H1 (cell line): Measurements from ENCODE around the gene HIPK3. TPM values are rescaled to one million over a fixed set of nuclear protein-coding genes. Genes with fewer than 3 reads are reported as not detected.

Source experiments
- CTCF ChIA-PET: fragments of 300-600 bp; sonication (Branson Sonifier 250); formaldehyde crosslinking; loops from one replicate; lab custom pipeline; 2021; ENCODE audit not compliant: partially characterized antibody; lab: Charles Lee
- POLR2A ChIA-PET: fragments of 300-600 bp; sonication (Branson Sonifier 250); formaldehyde crosslinking; loops from one replicate; lab custom pipeline; 2021; ENCODE audit warnings: inconsistent platforms; ENCODE audit not compliant: partially characterized antibody; lab: Charles Lee
- DNase-seq, 2 experiments: peaks; one replicate each; pipeline versions ENCODE4 v3.0.0 to v3.0.0-alpha.2; 2010 to 2022; ENCODE audit warnings: low spot score in 2 of 2, low read depth in 1 of 2, mixed read lengths in 1 of 2
- FAIRE-seq: peaks from 2 replicates; lab custom pipeline; 2011; peaks lifted over from hg19 to GRCh38; lab: Jason Lieb, UNC
- H2AFZ ChIP-seq: 2 replicates; pipeline ENCODE4 v1.8.1; 2012; ENCODE audit warnings: low read length, inconsistent platforms
- H2AK5ac ChIP-seq: 2 replicates; pipeline ENCODE4 v1.6.1; 2013; ENCODE audit warnings: low read depth, low read length
- H2BK120ac ChIP-seq: replicated peaks from 2 replicates; pipeline ENCODE3; 2013; ENCODE audit warnings: low read depth, low read length, inconsistent platforms
- H2BK12ac ChIP-seq: 2 replicates; pipeline ENCODE4 v1.6.1; 2013; ENCODE audit warnings: low read depth, low read length
- H2BK15ac ChIP-seq: 2 replicates; pipeline ENCODE4 v1.6.1; 2013; ENCODE audit warnings: low read length
- H2BK20ac ChIP-seq: 2 replicates; pipeline ENCODE4 v1.6.1; 2013; ENCODE audit warnings: low read length
- H2BK5ac ChIP-seq: 2 replicates; pipeline ENCODE4 v1.6.1; 2013; ENCODE audit warnings: low read depth, low read length
- H3K14ac ChIP-seq: 2 replicates; pipeline ENCODE4 v1.6.1; 2013; ENCODE audit warnings: inconsistent platforms; ENCODE audit not compliant: insufficient read length
- H3K18ac ChIP-seq: 2 replicates; pipeline ENCODE4 v1.6.1; 2013; ENCODE audit warnings: low read length; ENCODE audit errors: extremely low read depth
- H3K23ac ChIP-seq: 2 replicates; pipeline ENCODE4 v1.6.1; 2013; ENCODE audit warnings: inconsistent platforms; ENCODE audit not compliant: insufficient read length
- H3K23me2 ChIP-seq: 2 replicates; pipeline ENCODE4 v1.6.1; 2013; ENCODE audit warnings: low read depth, low read length
- H3K27ac ChIP-seq: 2 replicates; pipeline ENCODE4 v1.6.1; 2011; ENCODE audit warnings: low read depth, low read length, inconsistent platforms
- H3K27me3 ChIP-seq, 4 experiments: replicated peaks in 1 of 4; 1 replicate in 1 of 4; 2 replicates in 3 of 4; pipeline versions ENCODE4 v1.6.1 to v1.8.1; 2011 to 2013; ENCODE audit warnings: low read length in 3 of 4, mild to moderate bottlenecking in 3 of 4, inconsistent platforms in 2 of 4, mixed read lengths in 2 of 4, moderate library complexity in 1 of 4; ENCODE audit not compliant: control insufficient read depth in 3 of 4, insufficient read depth in 3 of 4; ENCODE audit errors: extremely low read depth in 1 of 4
- H3K36me3 ChIP-seq, 4 experiments: 2 replicates each; pipeline versions ENCODE4 v1.6.1 to v1.8.1; 2011 to 2013; ENCODE audit warnings: mild to moderate bottlenecking in 4 of 4, low read length in 3 of 4, moderate library complexity in 2 of 4, control low read depth in 1 of 4, inconsistent platforms in 1 of 4; ENCODE audit not compliant: insufficient read depth in 4 of 4, control insufficient read depth in 2 of 4
- H3K4ac ChIP-seq: replicated peaks from 2 replicates; pipeline ENCODE3; 2013; ENCODE audit warnings: low read length, low read depth, mixed read lengths, inconsistent platforms; ENCODE audit not compliant: insufficient read length
- H3K4me1 ChIP-seq, 4 experiments: replicated peaks in 1 of 4; 1 replicate in 1 of 4; 2 replicates in 3 of 4; pipeline versions ENCODE4 v1.6.1 to v1.8.1; 2011 to 2013; ENCODE audit warnings: low read length in 3 of 4, inconsistent platforms in 2 of 4, mixed read lengths in 1 of 4; ENCODE audit not compliant: insufficient read depth in 4 of 4, control insufficient read depth in 3 of 4
- H3K4me2 ChIP-seq, 2 experiments: 2 replicates each; pipeline versions ENCODE4 v1.6.1 to v1.8.1; 2011 to 2013; ENCODE audit warnings: low read depth in 2 of 2, low read length in 2 of 2, control low read depth in 1 of 2, inconsistent platforms in 1 of 2, mild to moderate bottlenecking in 1 of 2; ENCODE audit not compliant: insufficient read depth in 1 of 2
- H3K4me3 ChIP-seq, 4 experiments: fragments of 200-600, 300-600 bp in 1 of 4; sonication (generic), shearing (Covaris generic), sonication (Bioruptor Twin) in 1 of 4; 2 replicates each; pipeline versions ENCODE4 v1.5.1 to v1.8.1; 2011 to 2016; ENCODE audit warnings: low read length in 4 of 4, low read depth in 3 of 4, control low read depth in 2 of 4, inconsistent platforms in 2 of 4, mild to moderate bottlenecking in 2 of 4, mixed read lengths in 1 of 4, moderate library complexity in 1 of 4; ENCODE audit not compliant: insufficient read depth in 2 of 4; ENCODE audit errors: extremely low read depth in 1 of 4
- H3K56ac ChIP-seq: replicated peaks from 2 replicates; pipeline ENCODE3; 2013; ENCODE audit warnings: low read depth, mild to moderate bottlenecking, mixed read lengths, low read length, inconsistent platforms; ENCODE audit not compliant: insufficient read length
- H3K79me1 ChIP-seq: 2 replicates; pipeline ENCODE4 v1.6.1; 2013; ENCODE audit warnings: low read depth, low read length, control low read depth
- H3K79me2 ChIP-seq, 2 experiments: 2 replicates each; pipeline versions ENCODE4 v1.6.1 to v1.8.1; 2012 to 2013; ENCODE audit warnings: low read length in 2 of 2, mild to moderate bottlenecking in 2 of 2, inconsistent platforms in 1 of 2; ENCODE audit not compliant: insufficient read depth in 2 of 2, control insufficient read depth in 1 of 2
- H3K9ac ChIP-seq, 4 experiments: replicated peaks in 1 of 4; 1 replicate in 1 of 4; 2 replicates in 3 of 4; pipeline versions ENCODE4 v1.6.1 to v1.8.1; 2011 to 2013; ENCODE audit warnings: low read depth in 3 of 4, low read length in 3 of 4, control low read depth in 2 of 4, mild to moderate bottlenecking in 2 of 4, moderate library complexity in 2 of 4, inconsistent platforms in 1 of 4; ENCODE audit errors: extremely low read depth in 1 of 4
- H3K9me3 ChIP-seq, 2 experiments: 2 replicates each; pipeline versions ENCODE4 v1.6.1 to v1.8.1; 2012 to 2013; ENCODE audit warnings: mild to moderate bottlenecking in 2 of 2, moderate library complexity in 2 of 2, control low read depth in 1 of 2, inconsistent platforms in 1 of 2, low read depth in 1 of 2, low read length in 1 of 2, mixed read lengths in 1 of 2; ENCODE audit not compliant: insufficient read depth in 2 of 2
- H4K20me1 ChIP-seq, 2 experiments: replicated peaks in 1 of 2; 2 replicates each; pipeline versions ENCODE3 to v1.8.1; 2011 to 2013; ENCODE audit warnings: inconsistent platforms in 2 of 2, low read length in 2 of 2, mild to moderate bottlenecking in 1 of 2; ENCODE audit not compliant: insufficient read depth in 2 of 2, control insufficient read depth in 1 of 2
- H4K5ac ChIP-seq: 2 replicates; pipeline ENCODE4 v1.6.1; 2013; ENCODE audit warnings: low read length, low read depth, mixed read lengths, inconsistent platforms; ENCODE audit not compliant: insufficient read length
- H4K8ac ChIP-seq: 2 replicates; pipeline ENCODE4 v1.8.0; 2013; ENCODE audit warnings: mild to moderate bottlenecking, moderate library complexity, low read length, inconsistent platforms; ENCODE audit not compliant: insufficient read depth; ENCODE audit errors: extremely low read depth
- H4K91ac ChIP-seq: replicated peaks from 2 replicates; pipeline ENCODE3; 2013; ENCODE audit warnings: low read length, mixed read lengths, inconsistent platforms; ENCODE audit not compliant: insufficient read length
- FOSL1 ChIP-seq: IDR thresholded peaks from 2 replicates; pipeline ENCODE4 v1.6.1; 2011; ENCODE audit warnings: mild to moderate bottlenecking, low read depth, low read length, moderate library complexity; ENCODE audit not compliant: insufficient read depth
- HDAC2 ChIP-seq, 2 experiments: fragments of 300-600 bp in 1 of 2; sonication (generic) in 1 of 2; IDR thresholded peaks; 2 replicates each; pipeline ENCODE4 v1.6.1; 2011 to 2012; ENCODE audit warnings: low read depth in 2 of 2, low read length in 2 of 2, mild to moderate bottlenecking in 2 of 2, moderate library complexity in 2 of 2, borderline replicate concordance in 1 of 2, inconsistent platforms in 1 of 2
- JUND ChIP-seq: IDR thresholded peaks from 2 replicates; pipeline ENCODE4 v1.6.1; 2011; ENCODE audit warnings: mild to moderate bottlenecking, improper control_type of control experiment, low read length
- KDM1A ChIP-seq: fragments of 200-600, 300-600 bp; sonication (generic); IDR thresholded peaks from 2 replicates; pipeline ENCODE4 v1.7.1; 2016; ENCODE audit warnings: mild to moderate bottlenecking, low read length, borderline replicate concordance
- KDM5A ChIP-seq: fragments of 200-600 bp; IDR thresholded peaks from 2 replicates; pipeline ENCODE4 v1.7.1; 2012; ENCODE audit warnings: mild to moderate bottlenecking, low read length, inconsistent platforms, mixed read lengths
- RBBP5 ChIP-seq: IDR thresholded peaks from 2 replicates; pipeline ENCODE4 v1.7.1; 2012; ENCODE audit warnings: low read depth, mild to moderate bottlenecking, inconsistent platforms, low read length, moderate library complexity, borderline replicate concordance
- RFX5 ChIP-seq: IDR thresholded peaks from 2 replicates; pipeline ENCODE4 v1.6.1; 2011; ENCODE audit warnings: low read depth, low read length, improper control_type of control experiment, borderline replicate concordance
- SIN3A ChIP-seq, 2 experiments: IDR thresholded peaks in 1 of 2; conservative IDR thresholded peaks in 1 of 2; 2 replicates each; pipeline ENCODE4 v1.6.1; 2011 to 2012; ENCODE audit warnings: low read length in 2 of 2, improper control_type of control experiment in 1 of 2, low read depth in 1 of 2, mild to moderate bottlenecking in 1 of 2
- SP1 ChIP-seq: IDR thresholded peaks from 2 replicates; pipeline ENCODE4 v1.6.1; 2011; ENCODE audit warnings: low read depth, low read length
- TAF1 ChIP-seq: IDR thresholded peaks from 2 replicates; pipeline ENCODE4 v1.6.1; 2011; ENCODE audit warnings: mild to moderate bottlenecking, low read depth, low read length
- TAF7 ChIP-seq: optimal IDR thresholded peaks from 2 replicates; pipeline ENCODE3; 2011; ENCODE audit warnings: low read depth, mild to moderate bottlenecking, inconsistent platforms, low read length, moderate library complexity, borderline replicate concordance
- TCF12 ChIP-seq: IDR thresholded peaks from 2 replicates; pipeline ENCODE4 v1.6.1; 2011; ENCODE audit warnings: low read depth, mild to moderate bottlenecking, low read length
- TEAD4 ChIP-seq: IDR thresholded peaks from 2 replicates; pipeline ENCODE4 v1.6.1; 2012; ENCODE audit warnings: low read depth, low read length, inconsistent platforms, mixed read lengths
- WGBS, 2 experiments: shearing (Covaris generic) in 1 of 2; methylation state at CpG; one replicate each; pipeline versions ENCODE4 v1.1.6 to v1.1.7; 2013 to 2015; ENCODE audit warnings: low lambda C conversion rate in 2 of 2, mixed read lengths in 2 of 2, inconsistent platforms in 1 of 2, low coverage in 1 of 2, missing lambda C conversion rate in 1 of 2; ENCODE audit not compliant: insufficient replicate concordance in 2 of 2, insufficient coverage in 1 of 2, insufficient read length in 1 of 2; ENCODE audit errors: extremely low coverage in 1 of 2, missing lambda C conversion rate in 1 of 2; 5-methylcytosine and 5-hydroxymethylcytosine counted together
- polyA plus RNA-seq, 7 experiments: library from polyadenylated mRNA; depleted of rRNA in 3 of 7; stranded (reverse) in 5 of 7; unstranded in 2 of 7; fragments of >200 nt in 5 of 7; fragments of 200-250 nt in 2 of 7; gene quantifications; 1 replicate in 5 of 7; 2 replicates in 1 of 7; 4 replicates in 1 of 7; pipeline versions ENCODE4 v1.2.1 to v1.2.3, GENCODE V29; 2011 to 2013; ENCODE audit warnings: missing spikeins in 2 of 7, mixed read lengths in 2 of 7
- total RNA-seq: library from RNA; stranded (reverse); fragmentation: NEBNext Ultra II Directional; extraction: Animal tissue kit (Norgen Biotek cat#: 25700); gene quantifications from 2 replicates; pipeline ENCODE4 v1.2.1, GENCODE V29; 2021

Gene HIPK3
- total and polyA plus RNA-seq, 2 of the 8 experiments (the other 6 are each of a cell fraction or from before 2014, with no cell fraction given), result 5.0 to 22.3 TPM

GRCh38 chr11:33389635-33390034 is 132.5 kb downstream of the HIPK3 start:
- no peak overlapping the region for H4K8ac ChIP-seq
- no peak overlapping the region for H3K14ac ChIP-seq
- H3K9me3 ChIP-seq, result peaks cover 0 to 4% of the 10 kb centered on the region in 2 experiments; a peak in 2 of 4 replicates
- DNase-seq (no peak), FAIRE-seq (no peak)
- no peak overlapping the region for H3K4me3 ChIP-seq
- no peak overlapping the region for H3K18ac ChIP-seq
- H2AK5ac ChIP-seq, result no peak overlapping the region
- H2BK20ac ChIP-seq, result no peak overlapping the region
- no peak overlapping the region for H2AFZ ChIP-seq
- no peaks in the 10 kb centered on the region for H3K79me2 ChIP-seq
- H3K27me3 ChIP-seq, result no peaks in the 10 kb centered on the region
- 87% methylated on average over 4 of the region's 4 CpGs; no CpG with 5 or more reads in 1 of the 2 experiments for WGBS, 2 experiments
- POLR2A ChIA-PET, result no interaction called here
- no peak overlapping the region for H2BK120ac ChIP-seq
- H3K4me2 ChIP-seq, result no peak overlapping the region
- no peak overlapping the region for H2BK15ac ChIP-seq
- no peak overlapping the region for H3K4ac ChIP-seq
- no peak overlapping the region for H4K5ac ChIP-seq
- H2BK5ac ChIP-seq, result no peak overlapping the region
- H3K79me1 ChIP-seq, result no peaks in the 10 kb centered on the region; the same call in 1 of the 2 replicates
- no peaks in the 10 kb centered on the region for H4K20me1 ChIP-seq
- CTCF ChIA-PET, result interaction anchor here (0.7 to 1.3 kb wide), 2 partner anchors 28 to 291 kb away, joined by 3 to 5 read pairs; no protein-coding TSS in a partner anchor
- no peak overlapping the region for H3K23ac ChIP-seq
- H3K23me2 ChIP-seq, result no peaks in the 10 kb centered on the region
- no peaks in the 10 kb centered on the region for H3K4me1 ChIP-seq
- H3K27ac ChIP-seq, result no peak overlapping the region
- H3K56ac ChIP-seq, result no peak overlapping the region
- no peaks in the 10 kb centered on the region for H3K36me3 ChIP-seq
- H2BK12ac ChIP-seq, result no peak overlapping the region
- H3K9ac ChIP-seq, result no peak overlapping the region
- no peak overlapping the region for H4K91ac ChIP-seq
- TF ChIP-seq RBBP5 (no peak), FOSL1 (no peak), TEAD4 (no peak), KDM1A (no peak), SIN3A (conservative IDR thresholded peaks at IDR 0.05 in 1 of 2, IDR thresholded peaks at IDR 0.05 in 1 of 2; ENCODE audit: low read depth in 1 of 2, low read length in 2 of 2) (no peak), SP1 (no peak), JUND (no peak), TAF1 (no peak), RFX5 (no peak), KDM5A (no peak), TCF12 (no peak), HDAC2 (IDR thresholded peaks at IDR 0.05; ENCODE audit: borderline replicate concordance in 1 of 2, low read depth in 2 of 2, low read length in 2 of 2) (no peak), TAF7 (no peak)
